HG02970 (cell line): ENCODE data around the gene CIDEA.

ENCODE experiments used
- ATAC-seq: cut with Tn5 transposase; IDR thresholded peaks from one replicate; pipeline ENCODE4 v1.9.1; 2021; ENCODE audit warnings: mild to moderate bottlenecking, moderate library complexity, moderate number of reproducible peaks; ENCODE audit not compliant: unreplicated experiment, low FRiP score

Gene CIDEA

GRCh38 chr18:12258719-12259705, 4.9 kb downstream of the CIDEA start:
- no peak for ATAC-seq

DNA sequence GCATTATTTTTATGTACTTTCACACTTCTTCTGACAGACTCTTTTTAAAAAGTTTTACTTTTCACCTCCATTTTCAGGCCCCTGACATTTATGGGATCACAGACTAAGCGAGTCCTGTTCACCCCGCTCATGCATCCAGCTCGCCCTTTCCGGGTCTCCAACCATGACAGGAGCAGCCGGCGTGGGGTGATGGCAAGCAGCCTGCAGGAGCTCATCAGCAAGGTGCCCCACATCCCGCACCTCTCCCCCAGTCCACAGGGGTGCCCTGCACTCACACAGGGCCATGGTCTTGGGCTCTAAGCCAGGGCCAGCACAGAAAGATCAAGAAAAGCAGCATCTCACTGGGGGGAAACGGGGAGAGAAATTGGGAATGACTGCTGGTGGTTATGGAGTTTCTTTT, 8.6 kb downstream of the CIDEA start:
- ATAC-seq: no peak

GRCh38 chr18:12264864-12265263, 10.7 kb downstream of the CIDEA start:
- no peak for ATAC-seq

GRCh38 chr18:12271376-12272235, 17.4 kb downstream of the CIDEA start:
- ATAC-seq: no peak

DNA sequence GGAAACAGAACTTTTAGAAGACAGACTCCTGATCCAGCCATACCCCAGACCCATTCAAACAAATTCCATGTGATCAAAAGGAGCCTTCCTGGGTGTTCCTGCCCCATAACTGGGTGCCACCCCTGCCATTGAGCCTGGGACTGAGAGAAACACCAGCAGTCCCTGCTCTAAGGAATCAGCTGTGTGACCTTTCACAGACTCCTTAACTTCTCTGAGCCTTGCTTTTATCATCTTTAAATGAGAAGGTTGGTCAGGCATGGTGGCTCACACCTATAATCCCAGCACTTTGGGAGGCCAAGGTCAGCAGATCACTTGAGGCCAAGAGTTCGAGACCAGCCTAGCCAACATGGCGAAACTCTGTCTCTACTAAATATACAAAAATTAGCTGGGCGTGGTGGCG, 20.6 kb downstream of the CIDEA start:
- ATAC-seq: no peak

DNA sequence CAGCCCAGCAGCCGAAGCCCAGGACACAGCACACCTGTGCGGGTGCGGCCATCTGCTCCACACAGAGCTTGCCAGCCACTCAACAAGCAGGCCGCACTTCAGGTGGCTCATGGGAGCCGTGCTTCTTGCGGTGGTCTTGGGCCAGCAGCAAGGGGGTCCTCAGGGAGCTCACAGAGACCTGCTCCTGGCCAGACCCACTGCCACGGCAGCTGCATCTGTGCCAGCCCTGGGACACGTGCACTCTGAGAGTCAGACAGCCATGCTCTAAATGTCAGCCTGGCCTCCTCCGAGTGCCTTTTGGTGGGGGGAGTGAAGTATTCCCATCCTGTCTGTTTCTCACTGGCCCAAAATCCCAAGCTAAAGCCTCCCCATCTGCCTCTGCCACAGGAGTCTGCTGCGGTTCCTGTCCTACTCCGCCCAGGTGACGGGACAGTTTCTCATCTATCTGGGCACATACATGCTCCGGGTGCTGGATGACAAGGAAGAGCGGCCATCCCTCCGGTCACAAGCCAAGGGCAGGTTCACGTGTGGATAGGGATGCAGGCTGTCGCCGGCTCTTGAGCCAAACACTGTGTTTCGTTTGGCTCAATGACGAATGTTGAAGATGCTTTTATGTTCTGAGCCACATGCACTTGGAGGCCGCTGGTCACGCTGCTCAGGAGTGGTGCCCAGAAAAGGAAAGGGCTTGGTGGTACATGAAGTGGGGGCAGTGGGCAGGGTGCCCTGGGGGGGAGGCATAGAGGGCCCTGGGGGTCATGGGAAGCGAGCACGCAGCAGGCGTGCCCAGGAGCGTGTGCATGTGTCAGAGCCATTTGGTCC, 22.8 kb downstream of the CIDEA start:
- no peak for ATAC-seq

DNA sequence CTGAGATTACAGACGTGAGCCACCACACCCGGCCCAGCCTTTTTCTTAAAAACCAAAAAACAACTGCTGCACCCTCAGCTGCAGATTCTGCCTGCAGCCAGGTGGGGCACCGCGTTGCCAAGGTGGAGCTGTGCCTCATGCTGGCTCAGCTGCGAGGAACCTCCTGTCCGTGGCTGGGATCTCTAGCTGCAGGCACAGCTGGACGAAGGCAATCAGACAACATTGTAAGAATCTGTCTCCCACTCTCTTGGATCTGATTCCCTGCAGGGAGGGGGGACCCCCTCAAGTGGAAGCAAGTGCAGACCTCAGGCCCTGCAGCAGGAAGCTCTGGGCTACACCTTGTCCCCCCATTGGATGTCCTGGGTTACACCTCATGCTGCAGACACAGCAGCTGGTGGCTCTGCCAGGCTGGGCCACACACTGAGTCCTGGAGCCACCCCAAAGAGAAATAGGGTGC, 24.1 kb downstream of the CIDEA start:
- no peak for ATAC-seq

DNA sequence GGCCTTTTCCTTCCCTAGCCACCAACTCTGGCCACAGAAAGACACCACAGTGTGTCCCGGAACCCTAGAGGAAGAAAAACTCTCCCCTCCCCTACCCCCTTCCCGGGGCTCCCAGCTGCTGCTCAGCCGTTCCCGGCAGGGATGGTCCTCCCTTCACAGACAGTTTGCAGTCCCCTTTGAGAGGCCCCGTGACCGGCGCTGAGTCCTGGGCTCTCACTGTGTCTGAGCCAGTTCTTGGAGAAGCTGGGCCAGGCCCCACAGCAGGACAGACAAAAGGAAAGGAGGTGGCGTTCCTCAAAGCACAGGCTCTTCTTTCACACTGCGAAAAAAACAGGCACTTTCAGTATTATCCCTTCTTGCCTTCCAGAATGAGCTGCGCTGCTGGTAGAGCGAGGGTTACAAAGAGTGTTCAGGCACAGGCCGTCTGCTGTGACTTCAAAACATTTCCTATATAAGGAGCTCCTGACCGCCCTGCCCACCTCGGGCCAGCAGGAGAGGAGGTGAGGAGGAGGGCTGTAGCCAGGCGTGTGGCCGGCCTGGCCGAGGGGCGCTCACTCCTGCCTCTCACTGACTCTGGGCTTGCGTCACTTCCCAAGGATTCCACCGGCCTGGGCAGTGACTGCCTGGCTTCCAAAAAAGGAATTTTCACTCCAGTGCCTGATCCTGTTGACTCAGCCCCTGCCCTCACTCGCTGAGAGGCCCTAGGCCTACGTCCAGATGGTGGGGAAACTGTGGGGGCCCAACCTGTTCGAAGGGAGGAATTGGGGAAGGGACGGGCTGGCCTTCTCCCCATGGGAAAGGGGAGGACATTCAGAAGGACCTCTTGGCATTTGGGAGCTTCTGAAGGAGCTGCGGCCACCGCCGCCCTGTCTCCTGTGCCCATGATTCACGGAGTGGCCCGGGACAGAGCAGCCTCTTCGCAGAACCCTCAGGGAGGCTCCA, 24.9 kb downstream of the CIDEA start:
- no peak for ATAC-seq

- ATAC-seq: no peak
These were observed 25.8 kb downstream of the CIDEA start for GRCh38 chr18:12279781-12280531.

DNA sequence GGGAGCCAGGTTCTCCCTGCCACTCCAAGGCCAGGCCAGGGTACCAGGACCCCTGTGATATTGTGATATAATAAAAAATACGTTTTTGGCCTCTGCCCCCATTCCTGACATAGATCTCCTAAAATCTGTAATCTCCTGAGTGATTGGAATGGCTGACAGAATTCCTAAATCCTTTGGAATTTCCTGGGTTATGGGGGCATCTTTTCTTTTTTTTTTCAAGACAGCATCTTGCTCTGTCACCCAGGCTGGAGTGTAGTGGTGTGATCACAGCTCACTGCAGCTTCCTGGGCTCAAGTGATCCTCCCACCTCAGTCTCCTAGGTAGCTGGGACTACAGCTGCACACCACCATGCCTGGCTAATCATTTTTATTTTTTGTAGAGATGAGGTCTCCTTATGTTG, 27.7 kb downstream of the CIDEA start:
- no peak for ATAC-seq

GRCh38 chr18:12282442-12283039, 28.4 kb downstream of the CIDEA start:
- ATAC-seq: no peak

DNA sequence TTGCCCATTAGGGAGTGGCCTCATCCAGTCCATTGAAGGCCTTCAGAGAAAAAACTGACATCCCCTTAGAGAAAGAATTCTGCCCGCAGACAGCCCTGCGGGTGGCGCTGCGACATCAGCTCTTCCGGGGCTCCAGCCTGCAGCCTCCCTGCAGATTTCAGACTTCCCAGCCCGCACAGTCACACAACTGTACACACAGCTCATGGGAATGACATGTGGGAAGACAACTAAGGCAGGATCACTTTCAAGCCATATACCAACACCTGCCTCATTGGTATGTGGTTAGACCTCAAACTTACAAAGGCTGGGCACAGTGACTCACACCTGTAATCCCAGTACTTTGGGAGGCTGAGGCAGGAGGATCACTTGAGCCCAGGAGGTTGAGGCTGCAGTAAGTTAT, 29.1 kb downstream of the CIDEA start:
- no peak for ATAC-seq

DNA sequence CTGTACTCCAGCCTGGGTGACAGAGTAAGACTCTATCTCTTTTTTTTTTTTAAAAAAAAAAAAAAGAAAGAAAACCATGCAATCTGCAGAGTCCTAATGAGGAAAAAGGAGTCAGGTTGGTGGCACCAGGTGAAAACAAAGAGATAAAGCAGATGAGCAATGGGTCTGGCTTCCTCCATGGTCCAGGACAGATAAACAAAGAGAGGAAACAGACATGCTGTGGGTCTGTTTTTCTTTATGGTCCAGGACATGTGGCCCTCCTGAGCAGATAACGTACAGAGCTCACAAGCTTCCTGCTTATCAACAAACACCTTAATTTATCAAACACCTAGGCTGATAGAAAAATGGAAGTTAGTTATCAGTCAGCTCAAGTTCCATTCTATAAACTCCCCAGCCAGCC, 29.5 kb downstream of the CIDEA start:
- ATAC-seq: no peak

- no peak for ATAC-seq
These were observed 33.0 kb downstream of the CIDEA start for GRCh38 chr18:12287131-12287681.

DNA sequence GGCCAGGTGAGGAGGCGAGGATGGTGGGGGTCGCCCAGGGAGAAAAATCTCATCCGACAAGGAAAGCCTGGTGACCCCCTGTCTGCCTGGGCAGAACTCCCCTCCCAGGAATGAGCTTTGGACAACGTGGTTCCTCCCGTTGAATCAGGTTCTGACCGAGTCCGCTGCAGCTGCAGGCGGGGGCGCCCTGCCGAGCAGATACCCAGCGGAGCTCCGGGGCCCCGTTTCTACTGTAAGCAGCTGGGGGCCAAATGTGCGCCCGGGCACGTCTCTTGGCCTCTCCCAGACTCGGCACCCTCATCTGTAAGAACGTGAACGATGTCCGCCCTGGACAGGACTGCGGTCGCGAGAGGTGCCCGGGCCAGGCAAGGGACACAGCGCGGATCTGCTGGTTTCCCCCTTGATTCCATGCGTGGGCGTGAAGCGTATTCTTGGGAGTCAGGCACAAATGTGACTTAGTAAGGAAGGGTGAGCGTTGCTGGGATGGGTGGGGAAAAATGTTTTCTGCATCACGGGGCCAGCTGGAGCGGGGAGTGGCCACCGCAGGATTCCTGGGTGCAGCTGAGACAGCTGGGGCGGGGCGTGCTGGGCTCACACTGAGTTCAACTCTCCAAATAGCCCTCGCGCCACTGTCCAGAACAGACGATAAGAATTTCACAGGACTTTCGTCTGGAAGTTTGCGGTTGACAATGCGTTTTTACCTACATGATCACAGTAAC, 33.7 kb downstream of the CIDEA start:
- no peak for ATAC-seq

GRCh38 chr18:12288403-12288755, 34.2 kb downstream of the CIDEA start:
- no peak for ATAC-seq

DNA sequence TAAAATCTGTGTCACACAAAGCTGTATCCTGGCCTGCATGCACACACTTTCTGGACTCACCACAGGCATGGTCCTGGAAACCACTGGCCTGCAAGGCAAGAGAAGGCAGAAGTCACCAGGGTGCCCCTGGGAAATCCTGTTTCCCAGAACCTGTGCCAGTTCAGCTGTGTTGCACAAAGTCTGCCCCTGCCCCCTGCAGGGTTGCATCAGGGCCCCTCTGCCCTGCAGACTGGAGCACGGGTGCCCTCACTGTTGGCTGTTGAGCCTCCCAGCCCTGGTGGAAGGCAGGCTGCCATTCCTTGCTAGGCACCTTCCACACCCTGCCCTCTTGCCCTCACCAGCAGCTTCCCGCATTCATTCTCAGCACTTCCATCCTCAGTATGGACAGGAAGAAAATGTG, 35.9 kb downstream of the CIDEA start:
- ATAC-seq: no peak
